Measurements from ENCODE around the gene FRK.

The FRK gene

DNA sequence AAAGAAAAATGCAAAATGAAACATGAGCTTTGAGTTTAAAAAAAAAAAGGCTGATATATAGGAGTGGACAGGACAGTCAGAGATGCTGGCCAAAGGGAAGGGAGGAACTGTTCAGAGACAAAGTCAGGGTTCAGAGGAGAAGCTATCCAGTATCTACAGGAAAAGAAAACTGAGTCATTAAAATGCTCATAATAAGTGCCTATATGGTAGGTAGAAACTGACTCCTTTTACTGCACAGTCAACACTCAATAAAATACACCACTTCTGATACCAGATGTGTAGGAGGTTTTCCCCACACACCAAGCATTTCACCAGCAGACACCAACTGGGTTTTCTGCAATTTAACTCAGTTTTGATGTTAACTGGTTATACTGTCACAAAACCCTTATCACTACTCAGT, 32.9 kb downstream of the FRK start:
- TF ChIP-seq, protein P1, sequence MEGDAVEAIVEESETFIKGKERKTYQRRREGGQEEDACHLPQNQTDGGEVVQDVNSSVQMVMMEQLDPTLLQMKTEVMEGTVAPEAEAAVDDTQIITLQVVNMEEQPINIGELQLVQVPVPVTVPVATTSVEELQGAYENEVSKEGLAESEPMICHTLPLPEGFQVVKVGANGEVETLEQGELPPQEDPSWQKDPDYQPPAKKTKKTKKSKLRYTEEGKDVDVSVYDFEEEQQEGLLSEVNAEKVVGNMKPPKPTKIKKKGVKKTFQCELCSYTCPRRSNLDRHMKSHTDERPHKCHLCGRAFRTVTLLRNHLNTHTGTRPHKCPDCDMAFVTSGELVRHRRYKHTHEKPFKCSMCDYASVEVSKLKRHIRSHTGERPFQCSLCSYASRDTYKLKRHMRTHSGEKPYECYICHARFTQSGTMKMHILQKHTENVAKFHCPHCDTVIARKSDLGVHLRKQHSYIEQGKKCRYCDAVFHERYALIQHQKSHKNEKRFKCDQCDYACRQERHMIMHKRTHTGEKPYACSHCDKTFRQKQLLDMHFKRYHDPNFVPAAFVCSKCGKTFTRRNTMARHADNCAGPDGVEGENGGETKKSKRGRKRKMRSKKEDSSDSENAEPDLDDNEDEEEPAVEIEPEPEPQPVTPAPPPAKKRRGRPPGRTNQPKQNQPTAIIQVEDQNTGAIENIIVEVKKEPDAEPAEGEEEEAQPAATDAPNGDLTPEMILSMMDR (IDR thresholded peaks at IDR 0.05) = no peak
- Histone ChIP-seq H3K4me3 (no peak overlapping the region), H3K27ac (no peak overlapping the region)
- no peak for DNase-seq (ENCODE audit: low spot score)

DNA sequence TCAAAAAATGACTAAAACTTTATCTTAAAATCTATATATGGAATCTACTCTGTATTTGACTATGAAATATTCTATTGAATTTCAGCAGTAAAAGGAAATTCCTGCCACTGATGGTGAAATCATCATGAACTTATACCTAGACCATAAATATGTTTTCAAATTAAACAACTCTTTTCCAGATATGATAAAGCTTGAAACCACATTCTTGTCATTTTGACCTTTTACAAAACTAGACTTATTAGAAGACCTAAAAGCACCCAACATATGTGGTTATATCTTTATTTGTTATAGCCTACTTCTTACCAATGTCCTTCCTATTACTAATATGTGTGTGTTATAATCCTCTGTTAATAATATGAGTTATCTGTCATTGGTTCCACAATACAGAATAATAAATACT, 35.3 kb downstream of the FRK start:
- TF ChIP-seq, protein P1 (IDR thresholded peaks at IDR 0.05) = no peak
- no peak for DNase-seq (ENCODE audit: low spot score)
- Histone ChIP-seq H3K27ac (no peak overlapping the region), H3K4me3 (no peak overlapping the region)

DNA sequence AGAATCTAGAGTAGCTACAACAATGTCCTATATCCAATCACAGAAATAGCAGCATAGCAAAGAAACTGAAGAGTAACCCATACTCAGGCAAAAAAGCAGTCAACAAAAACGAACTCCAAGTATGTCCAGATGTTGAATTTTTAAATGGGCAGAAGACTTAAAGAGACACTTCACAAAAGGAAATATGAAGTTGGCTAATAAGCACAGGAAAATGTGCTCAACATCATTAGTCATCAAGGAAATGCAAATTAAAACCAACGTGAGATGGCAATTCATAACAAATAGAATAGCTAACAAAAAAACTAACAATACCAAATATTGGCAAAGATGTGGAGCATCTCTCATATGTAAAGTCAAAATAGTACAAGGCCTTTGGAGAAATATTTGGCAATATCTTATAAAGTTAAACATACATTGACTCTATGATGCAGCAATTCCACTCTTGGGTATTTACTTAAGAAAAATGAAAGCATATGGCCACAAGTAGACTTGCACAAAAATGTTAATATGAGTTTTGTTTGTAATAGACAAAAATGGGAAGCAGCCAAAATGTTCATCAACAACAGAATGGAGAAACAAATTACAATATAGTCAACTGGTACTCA, 37.7 kb downstream of the FRK start:
- Histone ChIP-seq H3K27ac (peak overlapping the region in 1 of 2 donors; percentile 13), H3K4me3 (no peak overlapping the region)
- TF ChIP-seq, protein P1 (IDR thresholded peaks at IDR 0.05) = no peak
- no peak for DNase-seq (ENCODE audit: low spot score)

DNA sequence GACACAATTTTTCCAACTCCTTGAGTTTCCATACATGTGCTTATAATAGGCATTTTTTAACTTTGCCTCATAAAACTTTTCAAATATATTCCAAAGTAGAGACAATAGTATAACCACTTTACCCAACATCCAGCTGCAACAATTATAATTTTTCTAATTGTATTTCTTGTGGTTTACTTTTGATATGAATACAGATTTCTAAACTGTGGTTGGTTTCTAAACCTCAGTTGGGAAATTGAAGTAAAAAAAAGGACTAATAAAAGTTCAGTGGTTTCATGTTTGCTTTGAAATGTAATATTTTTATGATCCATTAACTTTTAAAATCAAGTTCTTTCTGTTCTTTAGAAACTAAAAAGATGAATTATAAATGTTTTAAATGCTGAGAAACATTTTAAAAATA, 40.0 kb downstream of the FRK start:
- Histone ChIP-seq H3K4me3 (no peak overlapping the region), H3K27ac (no peak overlapping the region)
- DNase-seq (ENCODE audit: low spot score) = no peak
- TF ChIP-seq, protein P1 (IDR thresholded peaks at IDR 0.05) = no peak

DNA sequence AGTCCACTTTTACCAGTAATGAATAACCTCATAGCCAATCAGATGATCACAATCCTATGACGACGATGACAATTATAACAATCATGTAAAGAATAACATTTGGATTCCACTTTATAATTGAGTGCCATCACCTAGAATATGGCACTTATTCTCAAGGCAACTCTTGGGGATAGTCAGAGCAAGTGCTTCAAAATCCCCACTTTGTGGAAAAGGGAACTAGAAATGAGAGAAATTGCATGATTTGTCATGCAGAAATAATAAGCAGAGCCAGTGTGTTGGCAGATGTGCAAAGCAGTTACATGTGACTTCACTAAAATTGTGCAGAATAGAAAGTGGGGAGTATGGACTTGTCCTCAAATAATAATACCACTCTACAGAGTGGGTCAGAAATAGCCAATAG, 41.3 kb downstream of the FRK start:
- H3K4me3 ChIP-seq = no peak overlapping the region
- H3K27ac ChIP-seq = peak overlapping the region in 1 of 2 donors; percentile 13
- TF ChIP-seq, protein P1 (IDR thresholded peaks at IDR 0.05) = no peak
- no peak for DNase-seq (ENCODE audit: low spot score)

DNA sequence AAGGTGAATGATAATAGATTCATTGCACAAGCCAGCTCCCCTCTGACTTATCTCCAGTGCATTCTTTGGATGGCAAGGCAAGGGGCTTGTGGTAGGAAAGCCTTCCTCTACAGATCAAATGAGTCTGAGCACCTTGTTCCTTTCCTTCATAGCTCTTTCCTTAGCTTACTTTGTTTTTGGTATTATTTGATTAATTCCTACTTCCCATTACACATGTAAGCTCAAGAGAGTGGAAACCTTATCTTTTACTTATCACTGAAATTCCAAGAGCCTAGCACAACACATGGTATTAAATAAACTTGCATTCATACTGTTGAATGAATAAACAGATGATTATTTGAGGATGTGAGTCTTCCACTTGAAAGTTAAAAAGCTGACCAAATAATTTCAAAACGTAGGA, 41.7 kb downstream of the FRK start:
- peak overlapping the region in 1 of 2 donors; percentile 13 for H3K27ac ChIP-seq
- no peak for DNase-seq (ENCODE audit: low spot score)
- H3K4me3 ChIP-seq = no peak overlapping the region
- TF ChIP-seq, protein P1 (IDR thresholded peaks at IDR 0.05) = no peak

DNA sequence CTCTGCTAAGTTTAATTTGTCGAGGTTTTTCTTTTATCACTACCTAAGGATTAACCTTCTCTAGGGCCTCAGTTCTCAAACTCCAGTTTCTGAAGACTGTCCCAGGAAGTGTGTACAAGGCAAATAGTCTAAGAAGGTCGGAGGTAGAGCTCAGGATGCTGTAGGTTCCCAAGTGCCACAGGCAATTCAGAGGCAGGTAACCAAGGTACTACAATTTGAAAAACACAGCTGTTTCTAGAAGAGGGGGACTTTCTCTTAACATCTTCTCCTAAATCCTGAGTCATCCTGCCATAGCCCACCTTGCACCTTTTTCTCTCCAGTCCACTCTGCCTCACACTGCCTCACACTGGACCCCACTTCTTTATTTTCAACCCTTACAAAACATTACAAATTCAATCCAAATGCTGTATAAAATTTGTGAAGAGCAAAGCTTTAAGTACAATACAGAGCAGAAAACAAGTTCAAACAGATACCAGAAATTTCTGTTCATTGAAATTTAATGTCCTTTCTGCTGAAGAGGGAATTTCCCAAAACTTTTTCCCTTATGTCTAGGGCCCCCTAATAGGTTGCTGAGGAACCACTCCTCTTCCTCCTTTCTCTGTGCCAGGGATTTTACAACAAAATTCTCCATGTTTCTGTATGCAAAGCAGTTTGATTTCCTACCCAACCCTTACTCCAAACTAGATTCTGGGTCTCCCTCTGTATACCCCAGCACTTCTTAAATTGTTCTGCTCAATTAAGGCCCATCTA, 43.0 kb downstream of the FRK start:
- Histone ChIP-seq H3K4me3 (peak overlapping the region; percentile 49), H3K27ac (peak overlapping the region; percentile 46 to 72)
- DNase-seq (ENCODE audit: low spot score) = no peak
- TF ChIP-seq, protein P1 (IDR thresholded peaks at IDR 0.05) = no peak
